Stimulated activated CD8-positive, alpha-beta memory T cell treated with anti-CD3 and anti-CD28 coated beads, Interleukin-7, amount 100 ng/mL, for 4 hours (primary cell): ENCODE results near the gene FGFBP1.

Source experiments
- DNase-seq, 2 donors: peaks; one replicate each; pipeline ENCODE4 v3.0.0-alpha.2; 2020; ENCODE audit warnings: low read depth in 2 of 2

The FGFBP1 gene

GRCh38 chr4:15938640-15939039, at the start of gene FGFBP1:
TSS of gene FGFBP1 (minus strand) at chr4:15938740. CDS start at chr4:15936632, 2,108 bp downstream.
- no peak for DNase-seq

DNA sequence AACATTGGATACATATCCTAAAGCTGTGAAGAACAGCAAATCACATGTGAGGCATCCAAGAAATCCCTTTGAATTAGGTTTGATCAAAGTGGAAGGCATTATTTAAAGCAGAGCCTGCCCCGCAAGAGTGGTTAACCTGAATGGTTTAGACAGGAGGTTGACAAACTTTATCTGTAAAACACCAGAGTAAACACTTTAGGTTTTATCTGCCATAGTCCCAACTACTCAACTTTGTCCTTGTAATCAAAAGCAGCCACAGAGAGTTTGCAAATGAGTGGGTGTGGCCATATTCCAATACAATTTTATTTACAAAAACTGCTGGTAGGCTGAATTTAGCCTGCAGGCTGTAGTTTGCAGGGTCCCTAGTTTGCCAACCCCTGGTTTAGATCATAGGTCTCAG, 49.7 kb upstream of the FGFBP1 start:
- no peak for DNase-seq

GRCh38 chr4:15986907-15987306, 48.4 kb upstream of the FGFBP1 start:
- no peak for DNase-seq

GRCh38 chr4:15983610-15984009, 45.1 kb upstream of the FGFBP1 start:
- DNase-seq = no peak

GRCh38 chr4:15982842-15983524, 44.4 kb upstream of the FGFBP1 start:
- DNase-seq = no peak

DNA sequence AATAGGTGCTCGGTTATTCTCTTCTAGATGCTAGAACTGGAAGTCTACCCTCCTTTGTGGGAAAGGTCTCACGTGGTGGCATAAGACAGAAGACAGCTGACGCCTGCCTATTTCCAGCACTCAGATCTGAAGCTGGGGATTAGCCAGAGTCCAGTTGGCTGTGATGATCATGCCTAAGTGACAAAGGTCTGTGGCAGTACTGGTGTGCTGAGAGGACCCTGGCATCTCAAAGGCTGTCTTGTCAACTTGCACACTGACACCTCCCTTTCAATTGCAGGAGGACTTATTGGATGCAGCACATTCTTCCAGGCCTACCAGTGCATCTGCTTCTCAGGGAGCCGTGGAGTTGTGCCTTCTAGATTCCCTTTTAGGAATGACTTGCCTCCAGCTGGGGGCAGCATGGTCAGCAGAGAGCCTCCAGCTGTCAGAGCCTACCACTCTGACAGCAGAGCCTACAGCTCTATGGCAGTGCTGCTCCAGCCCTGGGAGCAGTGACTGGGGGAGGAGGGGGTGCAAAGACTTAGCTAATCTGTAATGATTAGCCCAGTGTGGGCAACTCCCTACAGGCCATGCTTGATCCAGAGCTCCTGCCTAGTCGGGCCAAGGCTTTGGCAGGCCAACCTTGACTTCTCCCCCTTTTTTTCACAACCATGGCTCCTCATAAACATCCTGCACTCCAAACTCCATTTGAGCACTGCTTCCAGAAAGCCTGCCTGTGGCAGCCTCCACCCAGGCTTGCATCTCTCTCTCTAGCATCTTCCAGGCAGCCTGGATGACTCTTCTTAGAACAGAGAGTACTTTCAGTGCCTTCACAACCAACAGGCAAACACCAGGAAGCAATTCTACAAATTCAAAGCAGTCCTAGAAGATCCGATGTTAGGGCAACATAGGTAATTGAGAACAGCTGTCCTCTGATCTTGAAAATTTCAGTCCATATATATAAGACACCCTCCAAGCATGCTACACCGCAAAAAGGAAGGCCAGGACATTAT, 38.2 kb upstream of the FGFBP1 start:
- DNase-seq = no peak

GRCh38 chr4:15971068-15971801, 32.7 kb upstream of the FGFBP1 start:
- DNase-seq = no peak

DNA sequence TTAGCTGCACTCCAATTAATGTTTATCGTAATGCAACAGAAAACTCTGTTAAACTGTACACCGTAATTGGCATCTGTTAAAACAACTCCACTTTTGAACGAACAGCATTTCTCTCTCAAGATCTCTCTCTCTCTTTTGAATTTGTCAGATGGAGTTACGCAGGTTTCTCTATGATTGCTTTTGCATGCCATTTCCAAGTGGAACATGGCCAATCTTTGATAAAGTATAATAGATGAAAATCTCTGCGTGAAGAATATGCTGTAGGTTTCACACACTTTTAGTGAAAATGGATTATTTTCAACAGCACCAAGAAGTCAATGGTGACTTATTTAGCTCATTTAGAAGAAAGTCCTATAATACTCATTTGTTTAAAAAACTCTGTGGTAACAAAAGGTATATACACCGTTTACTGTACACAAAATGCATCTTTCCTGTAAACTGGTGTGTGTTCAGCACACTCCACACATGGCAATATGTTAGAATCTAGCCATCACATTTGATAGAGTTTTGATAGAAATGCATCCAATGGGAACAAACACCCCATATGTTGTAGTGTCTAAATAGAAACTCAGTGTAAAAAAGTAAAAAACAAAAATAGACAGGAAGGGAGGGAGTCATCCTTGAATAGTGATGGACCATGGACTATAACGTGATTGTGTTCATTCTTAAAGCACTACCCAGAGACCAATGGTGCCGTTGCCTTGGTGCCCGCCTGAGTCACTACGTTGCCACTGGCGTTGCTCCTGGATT, 30.2 kb upstream of the FGFBP1 start:
- no peak for DNase-seq

- DNase-seq = no peak
These were observed 26.8 kb upstream of the FGFBP1 start for GRCh38 chr4:15965325-15965724.

GRCh38 chr4:15964159-15964558, 25.6 kb upstream of the FGFBP1 start:
- no peak for DNase-seq

DNA sequence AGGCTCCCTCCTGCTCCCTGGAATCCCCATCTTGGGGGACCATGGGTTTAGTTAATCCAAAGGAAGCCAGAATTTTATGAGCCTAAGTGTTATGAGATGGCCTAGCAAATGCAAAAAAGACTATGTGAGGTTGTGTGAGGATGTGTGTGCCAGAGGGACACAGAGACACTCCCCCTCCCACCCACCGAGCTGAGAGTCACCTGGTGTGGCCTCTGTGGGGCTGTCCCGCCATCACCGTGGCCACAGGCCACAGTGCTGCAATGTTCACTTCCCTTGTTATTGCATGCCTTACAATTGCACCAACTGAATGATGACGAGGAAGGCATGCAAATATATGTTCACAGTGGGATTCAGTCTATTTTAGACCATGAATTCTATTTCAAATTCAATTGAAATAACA, 25.0 kb upstream of the FGFBP1 start:
- DNase-seq = peak in 1 of 2 donors; percentile 35

DNA sequence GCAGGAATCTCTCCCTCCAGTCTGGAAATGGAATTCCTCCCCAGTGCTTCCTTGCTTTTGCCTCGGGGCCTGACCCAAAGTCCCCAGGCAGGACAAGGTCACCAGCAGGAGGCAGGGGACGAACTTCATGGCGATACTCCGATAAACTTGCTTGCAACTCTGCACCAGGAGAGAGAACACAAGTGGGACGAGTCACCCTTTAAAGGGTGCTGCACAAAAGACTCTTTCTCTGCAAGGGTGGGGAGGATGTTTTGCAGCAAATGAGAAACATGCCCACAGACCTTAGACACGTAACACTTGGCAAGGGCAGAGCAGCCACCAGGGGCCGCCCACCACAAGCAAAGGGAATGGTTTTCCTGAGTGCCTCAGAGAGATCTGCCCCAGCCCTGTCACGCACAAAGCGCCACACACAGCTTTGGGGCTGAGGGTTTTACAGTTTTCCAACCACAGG, 24.5 kb upstream of the FGFBP1 start, which contains the start of gene FGFBP2:
TSS of gene FGFBP2 (minus strand) at position 175 of the 451 bp plus-strand sequence. CDS start at position 129, 46 bp downstream.
- peak; percentile 46 to 61 for DNase-seq

- peak; percentile 24 to 30 for DNase-seq
These were observed 23.4 kb upstream of the FGFBP1 start for GRCh38 chr4:15961781-15962510.

DNA sequence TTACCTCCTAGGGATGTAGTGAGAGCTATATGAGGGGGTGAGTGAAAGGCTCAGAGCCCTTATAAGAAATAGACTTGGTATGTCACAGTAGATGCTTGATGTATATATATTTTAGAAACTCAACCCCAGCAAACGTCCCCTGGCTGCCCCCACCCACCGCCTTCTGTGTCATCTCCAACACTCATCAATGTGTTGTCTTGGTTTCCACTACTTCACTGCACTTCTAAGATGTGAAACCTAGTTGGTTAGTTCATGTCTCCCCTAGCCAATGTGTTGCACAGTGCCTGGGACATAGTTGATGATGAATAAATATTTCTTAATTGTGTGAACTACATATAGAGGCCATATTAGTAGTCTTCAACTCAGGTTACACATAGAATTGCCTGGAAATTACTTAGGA, 20.0 kb upstream of the FGFBP1 start:
- DNase-seq = no peak

GRCh38 chr4:15956179-15956850, 17.8 kb upstream of the FGFBP1 start:
- DNase-seq = peak; percentile 50 to 60

GRCh38 chr4:15955670-15956069, 17.1 kb upstream of the FGFBP1 start:
- DNase-seq = no peak

- no peak for DNase-seq
These were observed 15.1 kb upstream of the FGFBP1 start for GRCh38 chr4:15953625-15954024.

DNA sequence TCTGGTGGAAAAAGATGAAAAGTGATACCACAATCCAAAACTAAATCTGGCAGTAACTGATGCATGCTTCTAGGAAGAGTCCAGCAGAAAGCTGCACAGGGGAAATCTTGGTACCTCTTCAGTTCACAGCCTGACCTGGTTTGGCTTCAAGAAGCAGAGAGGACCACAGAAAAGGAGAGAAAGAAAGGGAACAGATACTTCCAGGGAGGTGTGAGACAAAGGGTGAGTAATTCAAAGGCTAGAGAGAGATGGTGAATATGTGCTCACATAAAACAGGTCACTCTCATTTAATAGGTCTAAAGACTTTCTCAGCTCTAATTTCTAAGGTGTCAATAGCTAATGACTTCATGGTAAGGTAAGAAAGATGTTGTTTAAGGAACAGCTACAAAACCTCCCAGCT, 13.2 kb upstream of the FGFBP1 start:
- DNase-seq = no peak

DNA sequence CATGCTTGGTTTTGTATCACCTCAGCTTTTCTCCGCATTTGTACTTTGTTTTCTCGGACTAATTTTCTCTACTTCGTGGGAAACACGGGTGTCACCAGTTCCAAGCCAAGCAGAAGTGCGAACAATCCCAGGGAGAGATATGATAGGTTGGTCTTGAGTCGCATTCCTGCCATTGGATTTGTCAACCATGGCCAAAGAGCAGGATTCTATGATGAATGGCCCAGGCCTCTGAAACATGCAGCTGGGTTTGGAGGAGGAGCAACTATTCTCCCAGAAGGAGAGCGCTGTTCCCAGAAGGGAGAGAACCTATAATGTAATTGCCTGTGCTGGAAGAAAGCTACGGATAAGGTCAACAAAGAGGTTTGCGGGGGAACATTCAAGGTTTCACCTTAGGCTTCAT, 10.3 kb upstream of the FGFBP1 start:
- DNase-seq = no peak

GRCh38 chr4:15947684-15948083, 9.1 kb upstream of the FGFBP1 start:
- no peak for DNase-seq
